NCI-H526 (cell line): Measurements from ENCODE around the gene TFPI2.
A peak's percentile ranks its signal among the peaks of the same experiment; 100 is the strongest.

Experiments
- DNase-seq, 2 experiments: peaks; one replicate each; lab custom pipeline; 2025; lab: John Stamatoyannopoulos, UW

TFPI2 gene

DNA sequence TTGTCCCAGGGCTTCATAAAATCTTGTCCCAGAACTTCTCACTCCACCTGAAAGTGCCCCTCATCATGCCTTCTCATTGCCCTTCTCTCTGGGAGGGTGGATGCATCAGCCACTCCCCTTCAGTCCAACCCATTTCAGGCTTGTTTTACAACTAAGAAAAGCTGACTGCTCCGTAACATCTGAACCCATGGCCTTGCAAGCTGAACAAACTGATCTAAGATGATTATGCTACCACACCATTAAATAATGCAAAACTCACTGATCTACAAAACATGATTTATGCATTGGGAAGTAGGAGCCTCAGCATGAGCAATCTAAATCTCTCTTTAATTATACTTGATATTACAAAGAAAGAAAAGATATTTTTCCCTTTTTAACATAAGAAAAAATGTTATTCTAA is 34.8 kb downstream of the TFPI2 start:
- DNase-seq: no peak

DNA sequence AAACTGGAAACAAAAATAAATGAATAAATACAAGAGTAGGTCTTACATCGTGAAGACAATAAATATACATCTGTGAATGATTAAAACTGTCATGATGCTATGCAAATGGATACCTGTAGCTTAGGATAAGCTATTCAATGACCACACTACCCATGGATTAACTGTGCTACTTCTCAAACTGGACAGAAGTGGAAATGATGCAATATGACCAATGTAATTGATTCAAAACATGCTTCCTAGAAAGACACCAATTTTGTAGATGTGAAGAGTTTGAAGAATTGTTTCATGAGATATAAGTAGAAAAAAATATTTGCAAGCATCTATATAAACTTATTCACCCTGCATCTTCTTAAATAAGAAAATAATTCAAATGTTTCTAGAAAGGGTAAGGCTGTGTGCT is 36.1 kb downstream of the TFPI2 start:
- no peak for DNase-seq

DNA sequence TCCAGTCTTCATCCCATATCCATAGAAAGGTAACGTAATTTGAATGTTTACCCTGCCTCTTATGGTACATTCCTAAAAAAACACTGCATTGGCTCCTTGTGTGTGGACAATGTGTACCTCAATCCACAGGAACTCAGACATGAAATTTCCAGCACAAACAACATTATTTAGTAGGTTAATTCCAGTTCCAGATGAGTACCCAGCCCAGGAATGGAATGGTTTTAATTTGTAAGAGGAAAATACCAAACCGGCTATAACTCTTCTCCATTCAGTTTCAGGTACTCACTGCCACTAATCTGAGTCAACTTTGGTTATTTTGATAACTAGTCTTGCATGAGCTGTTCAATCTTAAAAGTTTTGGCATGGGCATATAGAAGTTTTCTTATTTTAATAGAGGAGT is 39.0 kb downstream of the TFPI2 start:
- DNase-seq: no peak

DNA sequence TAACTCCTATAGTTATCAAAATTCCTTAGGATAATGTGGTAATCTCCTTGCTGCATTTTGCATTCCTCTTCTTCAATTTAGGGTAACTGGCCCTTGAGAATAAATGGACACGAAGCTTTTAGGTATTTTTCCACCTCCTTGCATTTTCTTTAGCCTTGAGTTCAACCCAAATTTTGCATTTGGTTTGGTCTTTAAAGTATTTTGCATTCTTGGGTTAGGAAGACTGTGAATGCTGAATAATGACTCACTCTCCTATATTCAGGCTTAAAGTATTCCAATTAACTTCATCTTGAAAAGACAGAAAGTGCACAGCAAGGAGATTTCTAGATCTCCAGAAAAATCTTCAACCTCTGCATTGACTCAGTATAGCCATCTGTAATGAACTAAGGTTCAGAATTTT is 47.3 kb downstream of the TFPI2 start:
- no peak for DNase-seq

DNA sequence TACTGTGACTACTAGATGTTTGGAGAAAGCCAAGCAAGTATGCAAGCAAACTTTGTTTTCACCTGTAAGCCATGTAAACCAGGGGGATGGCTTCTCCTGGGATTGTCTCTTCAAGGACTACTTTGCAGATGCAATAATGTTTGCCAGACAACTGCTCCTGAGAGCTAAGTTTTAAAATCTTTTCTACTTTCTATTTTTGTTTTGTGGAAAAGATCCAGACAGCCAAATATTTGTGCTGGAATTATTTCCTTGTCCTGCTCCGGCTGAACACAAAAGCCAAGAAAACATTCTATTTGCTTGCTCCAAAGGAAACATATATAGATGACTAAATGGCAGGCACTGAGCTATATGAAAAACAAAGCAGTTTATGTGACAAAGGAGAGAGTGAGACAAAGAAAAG is 51.6 kb downstream of the TFPI2 start:
- no peak for DNase-seq

DNA sequence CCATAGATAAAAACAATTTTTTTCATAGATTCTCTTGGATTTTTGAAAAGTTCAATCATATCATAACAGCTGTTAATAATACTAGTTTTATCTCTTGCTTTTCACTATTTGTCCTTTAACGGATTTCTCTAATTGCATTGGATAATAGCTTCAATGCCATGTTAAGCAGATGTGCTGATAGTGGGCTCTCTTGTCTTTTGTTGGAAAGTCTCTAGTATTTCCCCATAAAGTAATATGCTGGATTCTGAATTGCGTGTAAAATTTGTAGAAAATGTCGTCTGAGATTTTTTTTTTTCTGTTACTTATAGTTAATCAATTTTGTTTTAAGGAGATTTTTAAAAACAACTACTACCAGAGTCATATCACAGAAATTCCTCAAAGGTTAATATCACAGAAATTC is 53.3 kb downstream of the TFPI2 start:
- DNase-seq: no peak

DNA sequence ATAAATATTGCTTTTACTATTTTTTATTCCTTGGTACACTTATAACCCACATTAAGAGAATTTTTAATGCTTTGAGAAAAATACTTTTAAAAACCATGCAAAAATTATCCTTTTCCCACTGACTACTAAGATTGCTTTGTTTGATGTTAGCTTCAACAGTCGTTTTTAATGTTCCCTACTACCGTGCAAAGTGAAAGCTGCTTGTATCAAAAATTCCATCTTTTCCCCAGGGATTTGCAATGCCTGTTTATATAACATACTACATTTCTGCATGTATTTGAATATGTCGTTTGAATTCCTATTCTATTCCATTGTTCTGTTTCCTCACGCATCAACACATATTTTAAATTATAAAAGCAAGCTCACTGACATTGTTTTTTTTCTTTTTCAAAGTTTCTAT is 54.4 kb downstream of the TFPI2 start:
- DNase-seq: peak; percentile 66 to 85

DNA sequence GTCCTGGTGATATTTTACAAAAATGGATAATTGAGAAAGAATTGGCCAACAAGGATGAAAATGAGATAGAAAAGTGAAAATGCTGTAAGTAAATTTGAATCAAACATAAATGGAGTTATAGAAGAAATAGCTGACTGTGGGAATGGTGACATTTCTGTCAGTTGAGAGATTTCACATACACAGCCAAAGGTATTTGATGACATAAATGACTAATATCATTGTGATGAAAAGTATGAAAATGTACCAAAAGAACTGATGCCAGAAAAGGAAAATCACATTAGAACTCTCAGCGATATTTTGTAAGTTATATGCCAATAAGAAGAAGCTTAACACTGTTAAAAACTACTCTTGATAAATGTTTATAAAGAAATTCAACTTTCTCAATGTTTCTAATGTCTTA is 54.9 kb downstream of the TFPI2 start:
- DNase-seq: no peak
